Astrocyte of the spinal cord (primary cell): ENCODE data around the gene CEP128.

Experiments
- DNase-seq: peaks from one replicate; pipeline ENCODE4 v3.0.0; 2011; ENCODE audit warnings: low read depth, low spot score
- H3K4me3 ChIP-seq: 2 replicates; pipeline ENCODE4 v1.5.1; 2011; ENCODE audit warnings: low read depth, mild to moderate bottlenecking, low read length, moderate library complexity
- in situ Hi-C: cut with HindIII; loops from 2 replicates; pipeline ENCODE4 v1.10.0; 2017; ENCODE audit warnings: low sequenced_read_pairs
- TF ChIP-seq, protein P1 (sequence below): IDR thresholded peaks from 2 replicates; pipeline ENCODE4 v1.5.1; 2012; ENCODE audit warnings: low read depth, mild to moderate bottlenecking, low read length, inconsistent platforms

The CEP128 gene

DNA sequence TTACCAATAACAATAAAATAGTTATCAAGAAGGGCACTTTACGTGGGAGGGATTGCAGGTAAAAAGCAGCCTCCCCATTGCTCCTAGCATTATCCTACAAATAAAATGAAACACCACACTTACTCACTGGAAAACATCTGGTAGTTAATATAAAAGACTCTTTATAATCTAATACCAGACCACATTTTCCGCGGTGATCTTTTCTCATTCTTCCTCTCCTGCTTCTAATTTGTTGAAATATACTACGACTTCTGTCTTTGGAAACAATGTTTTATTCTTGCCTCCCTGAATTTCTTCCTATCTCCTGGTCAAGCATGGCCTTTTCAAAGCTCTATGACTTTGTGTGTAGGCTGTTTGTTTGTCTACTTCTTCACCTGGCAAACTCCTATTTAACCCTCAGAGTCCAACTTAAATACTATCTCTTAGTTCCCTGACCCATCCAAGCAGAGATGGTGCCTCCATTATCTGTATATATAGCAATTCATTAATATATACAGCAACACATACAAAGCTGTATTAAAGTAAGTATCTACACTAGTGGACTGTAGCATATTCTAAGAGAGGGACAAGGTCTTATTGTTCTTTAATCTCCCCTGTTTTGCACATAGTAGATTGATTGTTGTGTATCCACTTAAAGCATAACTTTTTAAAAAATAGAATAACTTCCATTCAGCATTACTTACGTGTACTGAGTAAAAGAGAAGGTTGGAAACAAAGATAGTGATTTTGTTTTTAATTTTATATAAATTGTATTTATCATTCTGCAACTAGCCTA lies 228.3 kb downstream of the CEP128 start:
- no peak for DNase-seq
- in situ Hi-C loops, result no loop called here
- TF ChIP-seq, protein P1, sequence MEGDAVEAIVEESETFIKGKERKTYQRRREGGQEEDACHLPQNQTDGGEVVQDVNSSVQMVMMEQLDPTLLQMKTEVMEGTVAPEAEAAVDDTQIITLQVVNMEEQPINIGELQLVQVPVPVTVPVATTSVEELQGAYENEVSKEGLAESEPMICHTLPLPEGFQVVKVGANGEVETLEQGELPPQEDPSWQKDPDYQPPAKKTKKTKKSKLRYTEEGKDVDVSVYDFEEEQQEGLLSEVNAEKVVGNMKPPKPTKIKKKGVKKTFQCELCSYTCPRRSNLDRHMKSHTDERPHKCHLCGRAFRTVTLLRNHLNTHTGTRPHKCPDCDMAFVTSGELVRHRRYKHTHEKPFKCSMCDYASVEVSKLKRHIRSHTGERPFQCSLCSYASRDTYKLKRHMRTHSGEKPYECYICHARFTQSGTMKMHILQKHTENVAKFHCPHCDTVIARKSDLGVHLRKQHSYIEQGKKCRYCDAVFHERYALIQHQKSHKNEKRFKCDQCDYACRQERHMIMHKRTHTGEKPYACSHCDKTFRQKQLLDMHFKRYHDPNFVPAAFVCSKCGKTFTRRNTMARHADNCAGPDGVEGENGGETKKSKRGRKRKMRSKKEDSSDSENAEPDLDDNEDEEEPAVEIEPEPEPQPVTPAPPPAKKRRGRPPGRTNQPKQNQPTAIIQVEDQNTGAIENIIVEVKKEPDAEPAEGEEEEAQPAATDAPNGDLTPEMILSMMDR, result no peak
- no peak overlapping the region for H3K4me3 ChIP-seq

DNA sequence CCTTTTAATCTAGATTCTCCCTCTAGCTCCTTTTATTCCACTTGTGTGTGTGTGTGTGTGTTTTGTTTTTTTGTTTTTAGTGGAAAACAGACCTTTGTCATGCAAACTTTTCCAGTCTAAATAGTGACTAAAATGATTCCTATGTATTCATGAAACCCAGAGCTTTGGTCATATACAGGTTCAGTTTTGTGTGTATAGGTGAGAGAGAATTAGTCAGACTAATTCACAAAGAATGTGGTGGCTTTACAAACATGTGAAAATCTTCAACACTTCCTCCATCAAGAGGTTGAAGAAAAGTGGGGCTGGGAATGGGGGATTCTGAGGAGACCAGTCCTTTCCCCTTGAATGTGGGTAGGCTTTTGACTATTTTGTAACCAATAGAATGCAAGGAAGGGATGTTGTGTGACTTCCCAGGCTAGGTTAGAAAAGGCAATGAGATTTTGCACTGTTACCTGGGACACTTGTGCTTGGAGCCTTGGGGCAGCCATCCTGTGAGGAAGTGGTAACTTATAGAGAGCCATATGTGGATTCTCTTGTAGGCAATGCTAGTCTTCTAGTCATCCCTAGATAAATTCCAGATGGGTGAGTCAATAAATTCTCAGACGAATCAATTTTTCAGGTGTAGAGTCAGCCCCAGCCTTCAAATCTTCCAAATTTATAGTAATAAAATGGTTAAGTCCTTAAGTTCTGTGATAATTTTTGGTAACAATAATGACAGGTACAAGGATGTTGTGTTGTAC lies 236.1 kb downstream of the CEP128 start:
- in situ Hi-C loops, result no loop called here
- no peak overlapping the region for H3K4me3 ChIP-seq
- TF ChIP-seq, protein P1, result no peak
- DNase-seq, result no peak

DNA sequence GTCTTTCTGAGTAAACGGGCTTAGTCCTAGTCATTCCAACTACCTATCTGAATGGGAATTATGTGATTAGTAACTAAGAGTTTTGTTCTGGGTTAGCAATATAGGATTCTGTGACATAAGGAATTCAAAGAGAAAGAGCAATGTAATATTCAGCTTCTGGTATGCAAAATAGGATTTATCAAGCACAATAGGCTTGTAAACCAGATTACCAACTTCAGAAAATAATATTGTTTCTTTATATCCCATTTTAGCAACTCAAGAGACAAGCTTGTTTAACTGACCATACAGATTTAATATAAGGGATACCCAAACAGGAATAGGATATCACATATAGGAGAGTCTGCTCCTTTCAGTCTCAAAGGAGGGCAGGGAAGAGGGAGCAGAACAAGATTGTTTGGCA lies 240.9 kb downstream of the CEP128 start:
- in situ Hi-C loops, result no loop called here
- no peak overlapping the region for H3K4me3 ChIP-seq
- TF ChIP-seq, protein P1, result no peak
- no peak for DNase-seq

DNA sequence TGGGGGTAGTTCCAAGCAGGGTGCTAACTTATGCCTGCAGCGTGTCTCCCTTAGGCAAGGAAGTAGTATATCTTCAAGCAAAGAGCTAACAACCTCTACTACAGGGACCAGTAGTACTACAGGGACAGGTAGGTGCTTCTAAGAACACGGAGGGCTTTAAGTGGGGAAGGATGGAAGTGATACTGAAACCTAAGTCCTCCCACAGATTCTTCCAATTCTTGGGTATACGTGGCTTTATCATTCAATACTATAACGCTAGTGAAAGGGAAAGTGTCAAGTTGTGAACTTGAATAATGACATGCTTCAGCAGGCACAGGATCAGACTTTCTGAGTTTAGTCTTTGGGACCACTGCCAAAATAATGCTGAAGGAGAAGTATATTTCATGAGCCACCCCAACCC lies 241.7 kb downstream of the CEP128 start:
- no peak overlapping the region for H3K4me3 ChIP-seq
- TF ChIP-seq, protein P1, result no peak
- in situ Hi-C loops, result no loop called here
- DNase-seq, result no peak

DNA sequence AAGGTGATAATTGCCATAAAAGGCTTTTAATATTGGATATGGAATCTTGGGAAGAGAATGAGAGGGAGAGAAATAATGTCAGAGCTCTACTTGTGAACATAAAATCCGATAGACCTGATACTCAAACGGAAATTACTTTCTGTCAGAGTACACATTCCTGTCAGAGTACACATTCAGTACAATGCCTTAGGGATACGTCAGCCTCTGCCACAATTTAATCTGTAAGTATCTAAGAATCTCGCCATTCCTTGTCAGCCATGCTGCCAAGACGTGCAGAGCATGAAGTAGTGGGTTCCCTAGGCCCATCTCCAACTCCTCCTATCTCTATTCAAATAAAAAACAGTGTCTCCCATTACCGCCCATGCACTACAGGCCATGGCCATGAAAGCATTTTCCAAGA lies 242.6 kb downstream of the CEP128 start:
- TF ChIP-seq, protein P1, result no peak
- in situ Hi-C loops, result no loop called here
- H3K4me3 ChIP-seq, result no peak overlapping the region
- DNase-seq, result no peak

DNA sequence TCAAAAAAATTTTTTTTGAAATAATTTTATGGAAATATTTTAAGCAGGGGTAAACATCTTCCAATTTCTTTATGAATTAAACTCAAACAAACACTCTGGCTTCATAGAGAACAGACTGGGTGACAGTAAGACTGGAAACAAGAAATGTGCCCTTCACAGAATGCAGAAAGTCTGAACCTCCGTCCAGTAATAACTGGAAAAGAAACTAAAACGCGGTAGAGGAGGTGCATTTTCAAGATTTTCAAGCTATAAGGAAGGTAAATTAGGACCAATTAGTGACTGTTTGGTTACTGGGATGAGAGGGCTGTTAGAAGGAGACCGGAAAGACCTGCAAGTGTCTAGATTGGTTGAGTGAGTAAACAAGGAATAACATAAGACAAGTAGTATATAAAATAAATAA lies 245.7 kb downstream of the CEP128 start:
- DNase-seq, result no peak
- in situ Hi-C loops, result no loop called here

More for the DNA sequence above, 245.7 kb downstream of the CEP128 start:
- H3K4me3 ChIP-seq, result no peak overlapping the region
- TF ChIP-seq, protein P1, result no peak
